ENCODE data around the gene FITM1.

GRCh38 chr14:24155100-24155499, 24.6 kb downstream of the FITM1 start:
- no peak for TF ChIP-seq CTCF (conservative IDR thresholded peaks at IDR 0.05; ENCODE audit: low read depth, low read length)
- no peak for TF ChIP-seq EZH2 (IDR thresholded peaks at IDR 0.05; ENCODE audit: low read length, unreplicated experiment)

All from PC-3 (cell line).